H7 (cell line): ENCODE measurements around the gene PHKG2. TPM values are rescaled to one million over a fixed set of nuclear protein-coding genes. Genes with fewer than 3 reads are reported as not detected.

Source experiments
- DNase-seq: peaks from one replicate; pipeline ENCODE4 v3.0.0; 2012
- H3K27me3 ChIP-seq: 2 replicates; pipeline ENCODE4 v1.6.0; 2011; ENCODE audit warnings: mild to moderate bottlenecking, low read length; ENCODE audit not compliant: control insufficient read depth, insufficient read depth
- H3K36me3 ChIP-seq: replicated peaks from 2 replicates; pipeline ENCODE4 v1.5.1; 2011; ENCODE audit warnings: low read length; ENCODE audit not compliant: control insufficient read depth, insufficient read depth
- H3K4me3 ChIP-seq: 2 replicates; pipeline ENCODE4 v1.5.1; 2011; ENCODE audit warnings: low read depth, mild to moderate bottlenecking, control low read depth, low read length, moderate library complexity; ENCODE audit not compliant: insufficient read depth
- total RNA-seq: library from RNA; depleted of rRNA; stranded (reverse); fragments of >200 nt; shearing (Covaris generic); gene quantifications from 2 replicates; pipeline ENCODE4 v1.2.3, GENCODE V29; 2014

PHKG2 gene
- total RNA-seq, 1 experiment from 2014 or later = 27.0 TPM

DNA sequence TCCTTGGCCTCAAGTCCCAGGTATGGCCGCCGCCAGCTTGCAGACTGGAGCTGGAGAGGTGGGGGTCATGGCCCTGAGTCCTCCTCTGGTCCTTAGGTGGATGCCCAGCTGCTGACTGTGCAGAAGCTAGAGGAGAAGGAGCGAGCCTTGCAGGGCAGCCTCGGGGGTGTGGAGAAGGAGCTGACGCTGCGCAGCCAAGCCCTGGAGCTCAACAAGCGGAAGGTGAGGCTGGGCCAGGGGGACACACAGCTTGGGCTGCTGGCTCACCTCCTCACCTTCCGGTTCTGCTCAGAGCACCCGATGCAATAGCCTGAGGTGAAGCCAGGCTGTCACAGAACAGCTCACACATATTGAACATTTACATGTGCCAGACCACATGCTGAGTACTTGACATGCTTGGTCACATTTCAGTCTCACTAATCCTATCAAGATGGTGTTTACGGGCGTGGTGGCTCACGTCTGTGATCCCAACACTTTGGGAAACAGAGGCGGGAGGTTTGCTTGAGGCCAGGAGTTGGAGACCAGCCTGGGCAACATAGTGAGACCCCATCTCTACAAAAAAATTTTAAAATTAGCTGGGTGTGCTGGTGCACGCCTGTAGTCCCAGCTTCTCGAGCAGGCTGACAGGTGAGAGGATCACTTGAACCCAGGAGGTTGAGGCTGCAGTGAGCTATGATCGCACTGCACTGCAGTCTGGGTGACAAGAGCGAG, 21.3 kb downstream of the PHKG2 start:
- H3K36me3 ChIP-seq = peaks cover 67% of the 10 kb centered on the region

DNA sequence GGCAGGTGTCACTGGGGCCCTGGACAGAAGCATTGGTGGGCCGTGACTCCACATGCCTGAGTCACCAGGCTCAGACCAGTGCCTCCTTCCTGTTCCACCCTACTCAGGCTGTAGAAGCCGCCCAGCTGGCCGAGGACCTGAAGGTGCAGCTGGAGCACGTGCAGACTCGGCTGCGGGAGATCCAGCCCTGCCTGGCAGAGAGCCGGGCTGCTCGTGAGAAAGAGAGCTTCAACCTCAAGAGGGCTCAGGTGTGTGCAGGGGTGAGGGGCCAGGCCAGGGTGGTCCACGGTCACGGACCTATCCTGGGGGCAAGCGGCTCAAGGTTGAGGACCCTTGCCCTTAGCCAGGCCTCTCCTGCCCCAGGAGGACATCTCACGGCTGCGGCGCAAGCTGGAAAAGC, 23.5 kb downstream of the PHKG2 start:
- no peak overlapping the region for H3K4me3 ChIP-seq
- no peak for DNase-seq
- H3K36me3 ChIP-seq = peaks cover 49% of the 10 kb centered on the region
- no peaks in the 10 kb centered on the region for H3K27me3 ChIP-seq

More for the DNA sequence above, 21.3 kb downstream of the PHKG2 start:
- no peak for DNase-seq
- no peaks in the 10 kb centered on the region for H3K27me3 ChIP-seq
- H3K4me3 ChIP-seq = no peak overlapping the region

DNA sequence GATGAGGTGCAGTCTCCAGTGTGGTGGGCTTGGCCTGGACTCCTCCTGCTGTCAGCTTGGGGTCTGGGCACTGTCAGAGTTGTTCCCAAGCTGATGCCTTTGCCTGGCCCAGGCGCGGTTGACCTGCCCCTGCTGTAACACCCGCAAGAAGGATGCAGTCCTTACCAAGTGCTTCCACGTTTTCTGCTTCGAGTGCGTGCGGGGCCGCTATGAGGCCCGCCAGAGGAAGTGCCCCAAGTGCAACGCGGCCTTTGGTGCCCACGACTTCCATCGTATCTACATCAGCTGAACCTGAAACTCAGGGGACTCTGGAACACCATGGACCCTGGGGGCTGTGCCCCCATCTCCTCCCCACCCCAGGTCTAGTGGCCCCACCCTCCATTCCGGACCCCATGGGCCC, 25.6 kb downstream of the PHKG2 start:
- Histone ChIP-seq H3K36me3 (peaks cover 32% of the 10 kb centered on the region), H3K4me3 (no peak overlapping the region), H3K27me3 (no peaks in the 10 kb centered on the region)
- DNase-seq = no peak

- Histone ChIP-seq H3K4me3 (peak overlapping the region; percentile 67), H3K36me3 (peaks cover 24% of the 10 kb centered on the region), H3K27me3 (no peaks in the 10 kb centered on the region)
- DNase-seq = no peak
Measured at GRCh38 chr16:30774367-30775130, 26.3 kb downstream of the PHKG2 start.

DNA sequence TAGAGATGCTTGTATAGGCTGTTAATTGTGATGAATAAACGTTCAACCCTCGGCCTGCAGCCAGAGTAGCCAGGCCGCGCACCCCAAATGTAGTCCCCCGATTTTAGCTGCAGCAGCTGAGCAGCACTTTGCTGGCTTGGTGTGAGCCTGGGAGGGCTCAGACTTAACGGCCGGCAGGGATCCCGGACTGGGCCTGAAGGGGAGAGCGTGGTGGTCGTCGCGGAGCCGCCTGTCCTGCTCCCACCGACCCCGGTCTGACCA, 26.8 kb downstream of the PHKG2 start:
- Histone ChIP-seq H3K36me3 (peaks cover 22% of the 10 kb centered on the region), H3K4me3 (peak overlapping the region; percentile 67), H3K27me3 (no peaks in the 10 kb centered on the region)
- no peak for DNase-seq

DNA sequence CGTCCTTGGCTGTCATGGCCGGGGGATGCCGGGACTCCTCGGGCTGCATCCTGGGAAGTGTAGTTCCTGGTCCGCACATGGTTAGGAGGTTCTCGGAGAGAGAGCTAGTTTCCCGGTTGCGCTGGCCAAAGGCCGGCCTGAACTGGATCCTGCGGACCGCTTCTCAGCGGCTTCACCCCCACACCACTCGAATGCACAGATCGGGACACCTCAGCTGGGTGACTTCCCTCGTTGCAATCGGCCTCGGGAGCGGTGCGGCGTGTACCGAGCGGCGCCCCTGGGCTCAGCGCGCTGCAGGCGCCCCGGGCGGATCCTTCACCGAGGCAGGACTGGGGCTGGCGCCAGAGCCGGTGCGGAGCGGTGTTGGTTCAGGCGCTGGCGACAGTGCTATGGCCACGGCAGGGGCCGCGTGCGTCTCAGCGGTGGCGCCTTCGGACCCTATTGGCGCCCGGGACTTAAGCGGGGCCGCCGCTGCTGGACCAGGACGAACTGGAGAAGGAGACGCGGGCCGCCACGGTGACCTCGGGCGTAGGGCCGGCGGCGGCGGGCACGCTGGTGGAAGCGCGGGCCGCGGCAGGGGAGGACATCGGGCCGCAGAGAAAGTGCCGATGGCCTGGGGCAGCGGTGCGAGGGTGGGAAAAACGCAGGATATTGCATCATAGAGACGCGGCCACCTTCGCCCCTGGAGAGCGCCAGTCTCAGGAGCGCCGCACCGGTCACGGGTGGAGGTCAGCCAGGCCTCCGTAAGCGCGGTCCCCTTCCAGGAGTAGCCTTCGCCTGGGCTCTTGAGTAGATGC, 27.4 kb downstream of the PHKG2 start:
- peak; percentile 99 for DNase-seq
- no peaks in the 10 kb centered on the region for H3K27me3 ChIP-seq
- peaks cover 19% of the 10 kb centered on the region for H3K36me3 ChIP-seq
- peak overlapping the region; percentile 67 for H3K4me3 ChIP-seq

- Histone ChIP-seq H3K27me3 (no peaks in the 10 kb centered on the region), H3K4me3 (no peak overlapping the region), H3K36me3 (peaks cover 8% of the 10 kb centered on the region)
- no peak for DNase-seq
Measured at GRCh38 chr16:30777591-30778297, 29.5 kb downstream of the PHKG2 start.

DNA sequence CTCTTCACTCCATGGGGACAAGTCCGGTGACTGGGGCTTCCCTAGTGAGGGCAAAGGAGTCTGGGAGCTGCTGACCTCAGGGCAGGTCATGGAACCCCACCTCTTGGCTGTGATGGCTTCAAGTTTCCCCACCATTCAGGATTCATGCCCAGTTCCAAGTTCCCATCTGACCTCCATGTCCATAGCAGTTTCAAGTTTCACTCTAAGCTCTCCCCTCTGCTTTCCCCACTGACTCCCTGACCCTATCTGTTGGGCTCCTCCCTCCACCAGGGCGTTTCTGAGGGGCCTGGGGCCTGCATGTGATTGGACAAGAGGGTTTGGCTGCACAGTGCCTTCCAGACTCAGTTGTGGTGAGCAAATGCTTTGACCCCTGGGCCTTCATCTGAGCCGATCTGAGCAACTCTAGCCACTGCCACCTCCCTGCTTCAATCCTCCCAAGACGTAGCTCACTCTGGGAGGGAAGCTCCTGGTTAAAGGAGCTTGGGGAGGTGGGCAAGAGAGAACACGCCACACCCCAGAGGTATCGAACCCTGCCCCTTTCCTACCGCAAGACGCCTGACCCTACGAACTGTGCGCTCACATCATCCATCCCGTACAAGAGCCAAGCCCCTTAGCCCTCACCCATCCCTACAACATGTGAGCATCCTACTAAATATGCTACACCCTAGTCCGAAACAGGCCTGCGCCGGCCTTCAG, 30.5 kb downstream of the PHKG2 start:
- peak; percentile 77 for DNase-seq
- Histone ChIP-seq H3K27me3 (no peaks in the 10 kb centered on the region), H3K36me3 (peaks cover 9% of the 10 kb centered on the region), H3K4me3 (no peak overlapping the region)

- H3K4me3 ChIP-seq = no peak overlapping the region
- H3K36me3 ChIP-seq = peaks cover 8% of the 10 kb centered on the region
- DNase-seq = no peak
- H3K27me3 ChIP-seq = no peaks in the 10 kb centered on the region
Measured at GRCh38 chr16:30779596-30779995, 31.4 kb downstream of the PHKG2 start.

GRCh38 chr16:30780021-30780420, 31.8 kb downstream of the PHKG2 start:
- no peak for DNase-seq

GRCh38 chr16:30780549-30780948, 32.3 kb downstream of the PHKG2 start:
- Histone ChIP-seq H3K27me3 (no peaks in the 10 kb centered on the region), H3K4me3 (no peak overlapping the region), H3K36me3 (peaks cover 8% of the 10 kb centered on the region)
- no peak for DNase-seq

More at GRCh38 chr16:30780021-30780420, 31.8 kb downstream of the PHKG2 start:
- Histone ChIP-seq H3K27me3 (no peaks in the 10 kb centered on the region), H3K36me3 (peaks cover 8% of the 10 kb centered on the region), H3K4me3 (no peak overlapping the region)

GRCh38 chr16:30782486-30783279, 34.5 kb downstream of the PHKG2 start:
- Histone ChIP-seq H3K36me3 (peaks cover 8% of the 10 kb centered on the region), H3K4me3 (no peak overlapping the region), H3K27me3 (no peaks in the 10 kb centered on the region)
- DNase-seq = no peak

GRCh38 chr16:30783280-30784109, 35.3 kb downstream of the PHKG2 start:
- peaks cover 8% of the 10 kb centered on the region for H3K36me3 ChIP-seq
- DNase-seq = no peak
- H3K27me3 ChIP-seq = no peaks in the 10 kb centered on the region
- H3K4me3 ChIP-seq = no peak overlapping the region
